GM12801 (cell line): ENCODE measurements around the gene OLIG2.

ENCODE experiments used
- CTCF ChIP-seq: IDR thresholded peaks from one replicate; pipeline ENCODE4 v1.5.1; 2011; ENCODE audit warnings: control low read depth; ENCODE audit not compliant: insufficient read length; ENCODE audit errors: extremely low read depth

Gene OLIG2

DNA sequence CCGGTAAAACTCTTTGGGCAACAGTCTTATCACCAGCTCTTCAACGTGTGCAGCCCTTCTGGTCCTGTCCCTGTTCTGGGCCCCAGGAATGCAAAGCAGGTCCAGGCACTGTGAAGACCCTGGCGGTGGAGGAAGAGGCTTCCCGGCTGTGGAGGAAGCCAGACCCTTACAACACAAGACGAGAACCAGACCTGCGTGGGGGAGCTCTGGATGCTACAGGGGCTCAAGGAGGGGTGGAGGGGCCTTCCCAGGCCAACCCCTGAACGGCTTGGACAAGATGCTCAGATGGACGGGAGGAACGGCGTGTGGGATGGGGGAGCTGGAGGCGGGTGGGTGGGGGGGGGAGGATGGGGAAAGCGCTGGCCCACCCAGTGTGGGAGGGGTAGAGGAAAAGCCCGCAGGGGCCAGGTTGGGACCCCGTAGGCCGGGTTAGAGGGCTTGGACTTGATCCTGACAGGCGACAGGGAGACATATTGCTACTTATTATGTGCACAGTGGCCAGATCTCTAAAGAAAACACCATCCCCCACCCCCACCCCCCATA, 5.1 kb upstream of the OLIG2 start:
- TF ChIP-seq CTCF = no peak

GRCh38 chr21:33021150-33021549, 4.6 kb upstream of the OLIG2 start:
- TF ChIP-seq CTCF = no peak

DNA sequence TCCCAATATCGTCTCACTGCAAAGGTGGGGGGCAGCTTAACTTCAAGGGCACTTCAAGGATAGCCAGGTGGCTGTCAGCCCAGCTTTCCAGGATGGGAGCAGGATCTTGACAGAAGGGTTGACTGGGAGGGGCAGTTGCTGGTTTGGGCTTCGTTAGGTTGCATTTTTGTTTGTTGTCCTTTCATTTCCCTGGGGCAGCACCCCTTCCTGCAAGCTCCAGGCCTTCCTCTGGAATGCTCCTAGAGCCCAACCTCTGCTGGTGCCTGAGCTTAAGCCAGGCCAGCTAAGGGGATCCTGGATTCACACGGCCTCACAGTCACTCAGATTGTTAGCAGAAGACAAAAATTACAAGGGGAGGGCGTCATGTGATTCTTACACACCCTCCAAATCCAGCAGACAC, 4.1 kb upstream of the OLIG2 start:
- TF ChIP-seq CTCF = no peak

- TF ChIP-seq CTCF = no peak
Measured at GRCh38 chr21:33022489-33022827, 3.3 kb upstream of the OLIG2 start.

GRCh38 chr21:33022828-33023573, 2.7 kb upstream of the OLIG2 start:
- TF ChIP-seq CTCF = no peak

GRCh38 chr21:33023574-33024200, 2.0 kb upstream of the OLIG2 start:
- TF ChIP-seq CTCF = no peak

DNA sequence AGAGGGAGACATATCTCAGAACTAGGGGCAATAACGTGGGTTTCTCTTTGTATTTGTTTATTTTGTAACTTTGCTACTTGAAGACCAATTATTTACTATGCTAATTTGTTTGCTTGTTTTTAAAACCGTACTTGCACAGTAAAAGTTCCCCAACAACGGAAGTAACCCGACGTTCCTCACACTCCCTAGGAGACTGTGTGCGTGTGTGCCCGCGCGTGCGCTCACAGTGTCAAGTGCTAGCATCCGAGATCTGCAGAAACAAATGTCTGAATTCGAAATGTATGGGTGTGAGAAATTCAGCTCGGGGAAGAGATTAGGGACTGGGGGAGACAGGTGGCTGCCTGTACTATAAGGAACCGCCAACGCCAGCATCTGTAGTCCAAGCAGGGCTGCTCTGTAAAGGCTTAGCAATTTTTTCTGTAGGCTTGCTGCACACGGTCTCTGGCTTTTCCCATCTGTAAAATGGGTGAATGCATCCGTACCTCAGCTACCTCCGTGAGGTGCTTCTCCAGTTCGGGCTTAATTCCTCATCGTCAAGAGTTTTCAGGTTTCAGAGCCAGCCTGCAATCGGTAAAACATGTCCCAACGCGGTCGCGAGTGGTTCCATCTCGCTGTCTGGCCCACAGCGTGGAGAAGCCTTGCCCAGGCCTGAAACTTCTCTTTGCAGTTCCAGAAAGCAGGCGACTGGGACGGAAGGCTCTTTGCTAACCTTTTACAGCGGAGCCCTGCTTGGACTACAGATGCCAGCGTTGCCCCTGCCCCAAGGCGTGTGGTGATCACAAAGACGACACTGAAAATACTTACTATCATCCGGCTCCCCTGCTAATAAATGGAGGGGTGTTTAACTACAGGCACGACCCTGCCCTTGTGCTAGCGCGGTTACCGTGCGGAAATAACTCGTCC, 1.3 kb upstream of the OLIG2 start:
- no peak for TF ChIP-seq CTCF
